Measurements from ENCODE around the gene MS4A4A. TPM values are rescaled to one million over a fixed set of nuclear protein-coding genes. Genes with fewer than 3 reads are reported as not detected.

Gene MS4A4A
- total RNA-seq, 2 experiments from 2014 or later: not detected

DNA sequence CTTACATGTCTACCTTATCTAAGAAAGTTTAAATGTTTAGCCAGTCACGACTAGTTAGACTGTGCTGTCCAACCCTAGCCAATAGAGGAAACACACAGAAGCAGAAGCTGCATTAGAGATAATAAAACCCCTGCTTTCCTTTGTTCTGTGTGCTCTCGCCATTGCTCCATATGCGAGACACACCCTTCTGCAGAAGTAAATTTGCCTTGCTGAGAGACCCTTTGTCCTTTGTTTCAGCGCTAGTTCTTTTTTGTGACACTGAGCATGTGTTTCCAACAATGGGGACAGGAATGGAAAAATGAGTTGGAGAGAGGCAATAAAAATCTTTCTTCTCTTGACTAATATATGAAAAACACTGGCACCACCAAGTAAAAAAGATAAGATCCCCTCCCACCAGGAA, 19.5 kb upstream of the MS4A4A start:
- H3K4me1 Mint-ChIP-seq (ENCODE audit: low read depth): no peaks in the 10 kb centered on the region
- ATAC-seq (ENCODE audit: poor library complexity) (no peak), DNase-seq (no peak)
- H3K9me3 ChIP-seq (ENCODE audit: control insufficient read depth in 1 of 2, insufficient read depth in 1 of 2, low read length in 2 of 2): no peaks in the 10 kb centered on the region
- no peaks in the 10 kb centered on the region for H3K27me3 Mint-ChIP-seq
- intact Hi-C loops (cut with DNase I, micrococcal nuclease): no loop called here
- H3K9me3 Mint-ChIP-seq: peaks cover 4% of the 10 kb centered on the region
- POLR2A ChIA-PET: no interaction called here
- no peaks in the 10 kb centered on the region for H3K36me3 ChIP-seq (ENCODE audit: insufficient read depth, low read length)
- TF ChIP-seq, protein P1, sequence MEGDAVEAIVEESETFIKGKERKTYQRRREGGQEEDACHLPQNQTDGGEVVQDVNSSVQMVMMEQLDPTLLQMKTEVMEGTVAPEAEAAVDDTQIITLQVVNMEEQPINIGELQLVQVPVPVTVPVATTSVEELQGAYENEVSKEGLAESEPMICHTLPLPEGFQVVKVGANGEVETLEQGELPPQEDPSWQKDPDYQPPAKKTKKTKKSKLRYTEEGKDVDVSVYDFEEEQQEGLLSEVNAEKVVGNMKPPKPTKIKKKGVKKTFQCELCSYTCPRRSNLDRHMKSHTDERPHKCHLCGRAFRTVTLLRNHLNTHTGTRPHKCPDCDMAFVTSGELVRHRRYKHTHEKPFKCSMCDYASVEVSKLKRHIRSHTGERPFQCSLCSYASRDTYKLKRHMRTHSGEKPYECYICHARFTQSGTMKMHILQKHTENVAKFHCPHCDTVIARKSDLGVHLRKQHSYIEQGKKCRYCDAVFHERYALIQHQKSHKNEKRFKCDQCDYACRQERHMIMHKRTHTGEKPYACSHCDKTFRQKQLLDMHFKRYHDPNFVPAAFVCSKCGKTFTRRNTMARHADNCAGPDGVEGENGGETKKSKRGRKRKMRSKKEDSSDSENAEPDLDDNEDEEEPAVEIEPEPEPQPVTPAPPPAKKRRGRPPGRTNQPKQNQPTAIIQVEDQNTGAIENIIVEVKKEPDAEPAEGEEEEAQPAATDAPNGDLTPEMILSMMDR (IDR thresholded peaks at IDR 0.05): no peak
- H3K27ac Mint-ChIP-seq: no peak overlapping the region
- no peak overlapping the region for H3K4me3 ChIP-seq (ENCODE audit: low read length)
- no peaks in the 10 kb centered on the region for H3K4me1 ChIP-seq (ENCODE audit: insufficient read depth, low read length)
- no peak overlapping the region for H3K4me3 Mint-ChIP-seq
- H3K27ac ChIP-seq (ENCODE audit: low read depth in 1 of 2, low read length in 2 of 2): no peak overlapping the region
- H3K36me3 Mint-ChIP-seq (ENCODE audit: low read depth): no peaks in the 10 kb centered on the region
- H3K27me3 ChIP-seq (ENCODE audit: control insufficient read depth in 1 of 2, insufficient read depth in 2 of 2, low read length in 2 of 2): no peaks in the 10 kb centered on the region
- CTCF ChIA-PET: no interaction called here

DNA sequence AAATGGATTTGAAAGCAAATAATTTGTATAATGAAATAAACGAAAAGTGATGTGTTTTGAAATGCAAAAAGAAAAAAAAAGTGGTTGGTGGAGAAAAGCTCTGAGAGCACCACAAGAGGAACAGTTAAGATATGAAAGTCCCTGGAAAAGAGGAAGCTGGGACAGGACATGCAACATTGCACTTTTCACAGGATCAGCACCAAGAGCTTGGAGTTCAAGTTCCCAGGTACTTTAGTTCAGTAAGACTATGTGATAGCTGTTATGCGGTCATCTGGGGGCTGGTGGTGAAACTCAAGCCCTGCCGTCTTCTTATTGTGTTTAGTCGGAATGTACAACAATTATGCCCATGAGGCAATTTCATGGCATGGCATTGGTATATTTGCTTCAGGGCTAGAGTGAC, 17.1 kb upstream of the MS4A4A start:
- Mint-ChIP-seq H3K4me1 (ENCODE audit: low read depth) (no peaks in the 10 kb centered on the region), H3K27ac (no peak overlapping the region), H3K36me3 (ENCODE audit: low read depth) (no peaks in the 10 kb centered on the region), H3K4me3 (no peak overlapping the region), H3K27me3 (peaks cover 1% of the 10 kb centered on the region), H3K9me3 (peaks cover 4% of the 10 kb centered on the region)
- no peaks in the 10 kb centered on the region for H3K9me3 ChIP-seq (ENCODE audit: control insufficient read depth in 1 of 2, insufficient read depth in 1 of 2, low read length in 2 of 2)
- no peaks in the 10 kb centered on the region for H3K27me3 ChIP-seq (ENCODE audit: control insufficient read depth in 1 of 2, insufficient read depth in 2 of 2, low read length in 2 of 2)
- ATAC-seq (ENCODE audit: poor library complexity) (no peak), DNase-seq (peak in 2 of 14 experiments; percentile 10 to 16)
- no peaks in the 10 kb centered on the region for H3K36me3 ChIP-seq (ENCODE audit: insufficient read depth, low read length)
- H3K4me1 ChIP-seq (ENCODE audit: insufficient read depth, low read length): no peaks in the 10 kb centered on the region
- H3K4me3 ChIP-seq (ENCODE audit: low read length): no peak overlapping the region
- POLR2A ChIA-PET: no interaction called here
- no peak overlapping the region for H3K27ac ChIP-seq (ENCODE audit: low read depth in 1 of 2, low read length in 2 of 2)
- CTCF ChIA-PET: no interaction called here
- intact Hi-C loops (cut with DNase I, micrococcal nuclease): no loop called here
- TF ChIP-seq, protein P1 (IDR thresholded peaks at IDR 0.05): no peak

DNA sequence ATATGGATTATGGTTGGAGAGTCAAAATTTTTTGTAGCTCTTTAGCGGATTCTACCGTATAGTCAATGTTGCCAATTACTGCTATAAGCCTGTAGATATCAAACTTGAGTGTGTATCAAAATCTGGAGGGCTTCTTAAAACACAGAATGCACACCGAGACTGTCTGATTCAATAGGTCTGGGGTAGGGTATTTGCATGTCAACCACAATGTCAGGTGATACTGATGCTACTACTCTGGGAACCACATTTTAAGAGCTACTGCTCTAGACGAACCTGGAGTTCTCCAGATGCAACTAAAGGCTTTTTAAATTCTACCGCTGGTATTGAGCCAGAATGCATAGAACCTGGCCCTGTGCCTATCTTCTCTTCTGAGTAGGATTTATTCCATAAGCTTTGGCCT, 15.8 kb upstream of the MS4A4A start:
- H3K27ac ChIP-seq (ENCODE audit: low read depth in 1 of 2, low read length in 2 of 2): no peak overlapping the region
- CTCF ChIA-PET: interaction anchor here (1.1 kb wide), 1 partner anchor 159 kb away, joined by 3 read pairs; no protein-coding TSS in a partner anchor
- H3K4me1 ChIP-seq (ENCODE audit: insufficient read depth, low read length): no peaks in the 10 kb centered on the region
- Mint-ChIP-seq H3K4me3 (no peak overlapping the region), H3K9me3 (peaks cover 4% of the 10 kb centered on the region), H3K27me3 (peaks cover 9% of the 10 kb centered on the region), H3K27ac (no peak overlapping the region), H3K4me1 (ENCODE audit: low read depth) (no peaks in the 10 kb centered on the region), H3K36me3 (ENCODE audit: low read depth) (no peaks in the 10 kb centered on the region)
- DNase-seq: no peak
- ATAC-seq (ENCODE audit: poor library complexity): no peak
- no peaks in the 10 kb centered on the region for H3K27me3 ChIP-seq (ENCODE audit: control insufficient read depth in 1 of 2, insufficient read depth in 2 of 2, low read length in 2 of 2)
- intact Hi-C loops (cut with DNase I, micrococcal nuclease): loop anchor here in 1 of 2 experiments (5.0 kb wide), 1 partner anchor 353 kb away; no protein-coding TSS in a partner anchor
- POLR2A ChIA-PET: no interaction called here
- TF ChIP-seq, protein P1 (IDR thresholded peaks at IDR 0.05): no peak
- H3K9me3 ChIP-seq (ENCODE audit: control insufficient read depth in 1 of 2, insufficient read depth in 1 of 2, low read length in 2 of 2): no peaks in the 10 kb centered on the region
- no peak overlapping the region for H3K4me3 ChIP-seq (ENCODE audit: low read length)
- H3K36me3 ChIP-seq (ENCODE audit: insufficient read depth, low read length): no peaks in the 10 kb centered on the region

Measured in CD4-positive, alpha-beta T cell (primary cell).